HL-60 (cell line): ENCODE data around the gene MAJIN.

Experiments
- DNase-seq, 2 experiments: peaks; one replicate each; pipeline ENCODE4 v3.0.0-alpha.2; 2010 to 2020; ENCODE audit warnings: low read depth in 1 of 2, low spot score in 1 of 2
- H3K27ac ChIP-seq: fragments of 250-450 bp; sonication (Bioruptor Pico); replicated peaks from 2 replicates; pipeline ENCODE4 v1.5.1; 2020; ENCODE audit warnings: mild to moderate bottlenecking, moderate library complexity
- H3K27me3 ChIP-seq: fragments of 250-450 bp; sonication (Bioruptor Pico); 2 replicates; pipeline ENCODE4 v1.5.1; 2021; ENCODE audit warnings: mild to moderate bottlenecking, moderate library complexity; ENCODE audit not compliant: insufficient read depth, poor library complexity, severe bottlenecking
- H3K4me3 ChIP-seq: replicated peaks from 2 replicates; pipeline ENCODE4 v1.5.1; 2011; ENCODE audit warnings: mild to moderate bottlenecking, control low read depth, low read length; ENCODE audit not compliant: insufficient read depth
- GABPA ChIP-seq: IDR thresholded peaks from 2 replicates; pipeline ENCODE4 v1.6.1; 2012; ENCODE audit warnings: low read depth
- POLR2AphosphoS5 ChIP-seq: IDR thresholded peaks from 2 replicates; pipeline ENCODE4 v1.6.1; 2012; ENCODE audit warnings: low read depth
- SPI1 ChIP-seq: IDR thresholded peaks from 2 replicates; pipeline ENCODE4 v1.6.1; 2012; ENCODE audit warnings: low read depth, mild to moderate bottlenecking, borderline replicate concordance
- TF ChIP-seq, protein P1 (sequence below): IDR thresholded peaks from 2 replicates; pipeline ENCODE4 v1.6.1; 2012; ENCODE audit warnings: low read depth; ENCODE audit not compliant: insufficient replicate concordance
- TF ChIP-seq, protein P2 (sequence below): IDR thresholded peaks from one replicate; pipeline ENCODE4 v1.5.1; 2011; ENCODE audit warnings: low read length, control low read depth, inconsistent platforms; ENCODE audit not compliant: insufficient read depth

The MAJIN gene

DNA sequence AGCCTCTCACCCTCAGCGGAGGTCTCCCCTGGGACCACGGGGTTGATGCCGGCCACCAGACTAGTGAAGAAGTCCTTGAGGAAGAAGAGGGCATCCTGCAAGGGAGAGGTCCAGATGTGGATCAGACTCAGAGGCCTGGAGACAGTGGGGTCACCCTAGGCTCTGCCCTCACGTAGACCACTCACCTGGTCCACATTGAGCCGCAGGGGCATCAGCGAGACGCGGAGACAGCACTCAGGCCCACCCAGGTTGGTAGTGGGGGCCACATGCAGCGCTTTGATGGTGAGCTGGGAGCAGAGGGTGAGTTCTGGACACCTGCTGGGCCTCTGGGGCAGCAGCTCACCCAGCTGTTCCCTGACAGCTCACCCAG, 73.8 kb downstream of the MAJIN start:
- Histone ChIP-seq H3K4me3 (no peak overlapping the region), H3K27ac (no peak overlapping the region), H3K27me3 (no peaks in the 10 kb centered on the region)
- TF ChIP-seq SPI1: no peak
- no peak for TF ChIP-seq GABPA
- no peak for TF ChIP-seq POLR2AphosphoS5
- TF ChIP-seq, protein P1, sequence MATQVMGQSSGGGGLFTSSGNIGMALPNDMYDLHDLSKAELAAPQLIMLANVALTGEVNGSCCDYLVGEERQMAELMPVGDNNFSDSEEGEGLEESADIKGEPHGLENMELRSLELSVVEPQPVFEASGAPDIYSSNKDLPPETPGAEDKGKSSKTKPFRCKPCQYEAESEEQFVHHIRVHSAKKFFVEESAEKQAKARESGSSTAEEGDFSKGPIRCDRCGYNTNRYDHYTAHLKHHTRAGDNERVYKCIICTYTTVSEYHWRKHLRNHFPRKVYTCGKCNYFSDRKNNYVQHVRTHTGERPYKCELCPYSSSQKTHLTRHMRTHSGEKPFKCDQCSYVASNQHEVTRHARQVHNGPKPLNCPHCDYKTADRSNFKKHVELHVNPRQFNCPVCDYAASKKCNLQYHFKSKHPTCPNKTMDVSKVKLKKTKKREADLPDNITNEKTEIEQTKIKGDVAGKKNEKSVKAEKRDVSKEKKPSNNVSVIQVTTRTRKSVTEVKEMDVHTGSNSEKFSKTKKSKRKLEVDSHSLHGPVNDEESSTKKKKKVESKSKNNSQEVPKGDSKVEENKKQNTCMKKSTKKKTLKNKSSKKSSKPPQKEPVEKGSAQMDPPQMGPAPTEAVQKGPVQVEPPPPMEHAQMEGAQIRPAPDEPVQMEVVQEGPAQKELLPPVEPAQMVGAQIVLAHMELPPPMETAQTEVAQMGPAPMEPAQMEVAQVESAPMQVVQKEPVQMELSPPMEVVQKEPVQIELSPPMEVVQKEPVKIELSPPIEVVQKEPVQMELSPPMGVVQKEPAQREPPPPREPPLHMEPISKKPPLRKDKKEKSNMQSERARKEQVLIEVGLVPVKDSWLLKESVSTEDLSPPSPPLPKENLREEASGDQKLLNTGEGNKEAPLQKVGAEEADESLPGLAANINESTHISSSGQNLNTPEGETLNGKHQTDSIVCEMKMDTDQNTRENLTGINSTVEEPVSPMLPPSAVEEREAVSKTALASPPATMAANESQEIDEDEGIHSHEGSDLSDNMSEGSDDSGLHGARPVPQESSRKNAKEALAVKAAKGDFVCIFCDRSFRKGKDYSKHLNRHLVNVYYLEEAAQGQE: no peak
- TF ChIP-seq, protein P2, sequence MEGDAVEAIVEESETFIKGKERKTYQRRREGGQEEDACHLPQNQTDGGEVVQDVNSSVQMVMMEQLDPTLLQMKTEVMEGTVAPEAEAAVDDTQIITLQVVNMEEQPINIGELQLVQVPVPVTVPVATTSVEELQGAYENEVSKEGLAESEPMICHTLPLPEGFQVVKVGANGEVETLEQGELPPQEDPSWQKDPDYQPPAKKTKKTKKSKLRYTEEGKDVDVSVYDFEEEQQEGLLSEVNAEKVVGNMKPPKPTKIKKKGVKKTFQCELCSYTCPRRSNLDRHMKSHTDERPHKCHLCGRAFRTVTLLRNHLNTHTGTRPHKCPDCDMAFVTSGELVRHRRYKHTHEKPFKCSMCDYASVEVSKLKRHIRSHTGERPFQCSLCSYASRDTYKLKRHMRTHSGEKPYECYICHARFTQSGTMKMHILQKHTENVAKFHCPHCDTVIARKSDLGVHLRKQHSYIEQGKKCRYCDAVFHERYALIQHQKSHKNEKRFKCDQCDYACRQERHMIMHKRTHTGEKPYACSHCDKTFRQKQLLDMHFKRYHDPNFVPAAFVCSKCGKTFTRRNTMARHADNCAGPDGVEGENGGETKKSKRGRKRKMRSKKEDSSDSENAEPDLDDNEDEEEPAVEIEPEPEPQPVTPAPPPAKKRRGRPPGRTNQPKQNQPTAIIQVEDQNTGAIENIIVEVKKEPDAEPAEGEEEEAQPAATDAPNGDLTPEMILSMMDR: no peak
- no peak for DNase-seq

DNA sequence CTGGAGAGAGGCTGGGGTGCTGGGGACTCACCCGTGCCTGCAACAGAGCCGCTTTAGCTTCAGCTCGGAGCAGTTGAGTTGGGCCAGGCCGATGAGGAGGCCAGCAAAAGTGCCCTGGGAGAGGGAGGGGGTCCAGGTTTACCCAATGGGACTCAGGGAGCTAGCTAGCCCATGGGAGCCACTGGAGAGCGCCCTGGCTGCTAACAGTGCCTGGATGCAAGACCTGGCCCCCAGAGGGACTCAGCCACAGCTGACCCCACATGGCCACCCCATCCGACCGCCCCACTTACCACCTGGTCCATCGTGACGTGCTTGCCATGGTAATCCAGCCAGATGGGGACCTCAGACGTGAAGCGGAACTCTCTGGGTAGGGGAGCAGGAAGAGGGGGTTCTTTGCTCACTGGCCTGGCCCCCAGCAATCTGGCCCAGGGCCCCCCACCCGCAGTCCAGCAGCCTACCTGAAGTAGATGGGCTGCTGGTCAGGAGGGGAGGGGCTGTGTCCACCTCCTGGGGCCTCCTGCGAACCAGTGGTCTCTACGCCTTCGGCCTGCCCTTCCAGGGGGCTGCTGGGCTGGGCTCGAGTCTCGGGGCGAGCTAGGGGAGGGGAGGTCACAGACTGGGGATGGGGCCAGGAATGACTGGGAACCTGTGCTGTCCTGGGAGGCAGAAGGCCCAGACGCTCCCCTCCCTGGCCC, 74.4 kb downstream of the MAJIN start:
- Histone ChIP-seq H3K27me3 (no peaks in the 10 kb centered on the region), H3K4me3 (no peak overlapping the region)
- no peak for TF ChIP-seq SPI1
- TF ChIP-seq, protein P2: no peak
- TF ChIP-seq POLR2AphosphoS5: no peak
- TF ChIP-seq, protein P1: no peak

DNA sequence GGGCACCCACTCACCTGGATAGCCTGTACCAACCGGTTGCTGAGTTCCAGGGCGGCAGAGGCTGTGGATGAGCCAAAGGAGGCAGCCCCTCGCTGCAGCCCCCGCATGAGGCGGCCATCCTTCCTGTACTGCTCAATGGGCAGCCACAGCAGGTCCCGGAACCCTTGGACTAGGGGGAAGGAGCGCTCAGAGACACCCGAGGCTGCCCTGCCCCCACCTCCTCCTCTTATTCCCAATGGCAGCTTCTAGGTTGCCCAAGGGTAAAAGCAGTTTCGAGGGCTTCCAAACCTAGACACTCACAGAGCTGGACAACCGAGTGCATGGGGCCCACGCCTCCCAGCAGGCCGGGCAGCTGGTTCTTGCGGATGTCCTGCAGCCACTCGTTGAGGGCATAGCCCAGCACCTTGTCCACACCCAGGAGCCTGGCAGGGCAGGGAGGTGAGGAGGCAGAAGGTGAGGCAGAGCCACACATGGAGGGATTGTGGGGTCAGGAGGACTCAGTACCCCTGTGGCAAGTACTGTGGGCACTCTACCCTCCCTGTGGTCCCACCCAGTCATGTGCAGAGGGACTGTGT, 75.4 kb downstream of the MAJIN start:
- Histone ChIP-seq H3K4me3 (no peak overlapping the region), H3K27me3 (no peaks in the 10 kb centered on the region), H3K27ac (no peak overlapping the region)
- DNase-seq: no peak
- TF ChIP-seq, protein P2: no peak
- TF ChIP-seq POLR2AphosphoS5 (no peak), SPI1 (no peak), GABPA (no peak)
- TF ChIP-seq, protein P1: no peak

More for the DNA sequence above, 74.4 kb downstream of the MAJIN start:
- DNase-seq: no peak
- no peak overlapping the region for H3K27ac ChIP-seq
